Dendritic cell treated with granulocyte-macrophage colony-stimulating factor and Interleukin-4, amounts not matched to agents 40 ng/mL and 50 ng/mL, for 4 days (primary cell): ENCODE data around the gene GABARAP.

Source experiments
- H3K27ac Mint-ChIP-seq: one replicate; pipeline ENCODE4 v1.8.0; 2022; ENCODE audit warnings: mild to moderate bottlenecking, mixed read lengths
- H3K27me3 Mint-ChIP-seq: one replicate; pipeline ENCODE4 v1.8.0; 2022; ENCODE audit warnings: mild to moderate bottlenecking, mixed read lengths
- H3K36me3 Mint-ChIP-seq: one replicate; pipeline ENCODE4 v1.8.0; 2022; ENCODE audit warnings: low read depth, mixed read lengths
- H3K4me1 Mint-ChIP-seq: one replicate; pipeline ENCODE4 v1.8.0; 2022; ENCODE audit warnings: low read depth, mixed read lengths
- H3K4me3 Mint-ChIP-seq: one replicate; pipeline ENCODE4 v1.8.0; 2022; ENCODE audit warnings: mild to moderate bottlenecking, moderate library complexity, mixed read lengths
- H3K9me3 Mint-ChIP-seq: one replicate; pipeline ENCODE4 v1.8.0; 2022; ENCODE audit warnings: mixed read lengths
- intact Hi-C: fragments of 100-400 bp; cut with micrococcal nuclease; formaldehyde crosslinking; loops from one replicate; pipeline ENCODE4 v1.15.0; 2022

Gene GABARAP

DNA sequence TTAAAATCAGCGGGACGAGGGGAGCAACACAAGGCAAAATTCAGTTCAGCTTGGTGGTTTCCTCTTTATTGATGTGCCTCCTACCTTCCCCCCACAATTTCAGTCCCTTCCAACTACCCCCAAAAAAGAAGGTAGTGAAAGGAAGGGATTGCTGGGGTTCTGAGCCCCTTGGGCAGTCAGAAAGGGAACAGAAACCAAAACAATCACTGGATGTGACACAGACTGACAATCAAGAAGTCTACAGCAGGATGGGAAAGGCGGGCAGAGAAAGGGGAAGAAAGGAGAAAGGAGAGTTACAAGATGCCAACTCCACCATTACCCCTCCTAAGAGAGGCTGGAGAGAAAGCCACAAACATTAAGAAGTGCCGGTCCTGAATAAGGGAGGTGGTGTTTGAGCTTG is 1.9 kb downstream of the GABARAP start:
- peaks cover 59% of the 10 kb centered on the region for H3K4me1 Mint-ChIP-seq
- H3K4me3 Mint-ChIP-seq: peak overlapping the region; percentile 98
- H3K36me3 Mint-ChIP-seq: peaks cover 96% of the 10 kb centered on the region
- peak overlapping the region; percentile 98 for H3K27ac Mint-ChIP-seq
- intact Hi-C loops: loop anchor here (5.0 kb wide), 1 partner anchor 42 kb away; the partner anchor contains the start of gene SLC2A4
- no peaks in the 10 kb centered on the region for H3K9me3 Mint-ChIP-seq
- H3K27me3 Mint-ChIP-seq: no peaks in the 10 kb centered on the region

- Mint-ChIP-seq H3K4me1 (peaks cover 63% of the 10 kb centered on the region), H3K36me3 (peaks cover 98% of the 10 kb centered on the region), H3K27me3 (no peaks in the 10 kb centered on the region), H3K9me3 (no peaks in the 10 kb centered on the region), H3K27ac (peak within 1 kb of the TSS; percentile 98), H3K4me3 (peak within 1 kb of the TSS; percentile 98)
- intact Hi-C loops: loop anchor here (5.0 kb wide), 1 partner anchor 43 kb away; the partner anchor contains the start of gene SLC2A4
These were observed 2.9 kb downstream of the GABARAP start, which contains the start of gene PHF23 for GRCh38 chr17:7239091-7240027. Gene PHF23 (minus strand): TSS chr17:7239457. CDS start chr17:7239279, 178 bp downstream.

DNA sequence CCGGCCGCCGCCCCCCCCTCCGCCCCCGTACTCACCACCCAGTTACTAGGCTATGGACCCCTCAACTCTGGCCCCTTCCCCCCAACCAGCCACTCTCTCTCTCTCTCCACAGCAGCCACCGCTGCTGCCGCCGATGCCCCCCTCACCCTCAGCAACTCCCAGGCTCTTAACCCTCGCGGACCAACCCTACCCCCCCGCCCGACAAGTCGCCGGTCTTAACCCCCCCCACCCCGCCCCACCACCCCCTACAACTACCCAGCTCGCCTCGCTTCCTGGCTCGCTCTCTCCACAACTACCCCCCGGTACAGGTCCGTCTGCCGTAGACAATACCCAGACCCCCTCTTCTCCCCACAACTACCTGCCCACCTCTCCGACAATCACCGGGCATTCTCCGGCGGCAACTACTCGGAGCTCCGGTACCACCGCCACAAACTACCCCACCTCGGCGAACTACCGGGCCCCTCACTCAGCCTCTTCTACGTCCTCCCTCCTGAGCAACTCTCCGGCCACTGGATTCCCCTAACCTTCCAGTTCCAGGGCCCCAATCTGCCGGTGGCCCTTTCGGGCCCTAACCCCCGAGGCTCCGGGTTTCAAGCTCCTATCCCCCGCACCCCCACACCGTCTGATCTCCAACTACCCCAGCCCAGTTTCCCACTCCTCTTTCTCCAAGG is 3.7 kb downstream of the GABARAP start:
- Mint-ChIP-seq H3K9me3 (no peaks in the 10 kb centered on the region), H3K4me3 (peak overlapping the region; percentile 98), H3K4me1 (peaks cover 60% of the 10 kb centered on the region), H3K36me3 (peaks cover 98% of the 10 kb centered on the region), H3K27me3 (no peaks in the 10 kb centered on the region), H3K27ac (peak overlapping the region; percentile 98)
- intact Hi-C loops: no loop called here

GRCh38 chr17:7237761-7238419 is 4.4 kb downstream of the GABARAP start:
- Mint-ChIP-seq H3K36me3 (peaks cover 91% of the 10 kb centered on the region), H3K27me3 (no peaks in the 10 kb centered on the region), H3K27ac (peak overlapping the region; percentile 98), H3K4me1 (peaks cover 61% of the 10 kb centered on the region), H3K9me3 (no peaks in the 10 kb centered on the region), H3K4me3 (peak overlapping the region; percentile 98)
- intact Hi-C loops: no loop called here

- peaks cover under 1% of the 10 kb centered on the region for H3K9me3 Mint-ChIP-seq
- peaks cover 87% of the 10 kb centered on the region for H3K36me3 Mint-ChIP-seq
- H3K4me1 Mint-ChIP-seq: peaks cover 67% of the 10 kb centered on the region
- intact Hi-C loops: no loop called here
- peak overlapping the region; percentile 98 for H3K27ac Mint-ChIP-seq
- no peaks in the 10 kb centered on the region for H3K27me3 Mint-ChIP-seq
- H3K4me3 Mint-ChIP-seq: peak overlapping the region; percentile 98
These were observed 4.9 kb downstream of the GABARAP start for GRCh38 chr17:7237266-7237760.

GRCh38 chr17:7236808-7237207 is 5.4 kb downstream of the GABARAP start:
- intact Hi-C loops: no loop called here
- Mint-ChIP-seq H3K4me1 (peaks cover 72% of the 10 kb centered on the region), H3K9me3 (peaks cover 6% of the 10 kb centered on the region), H3K27me3 (no peaks in the 10 kb centered on the region), H3K36me3 (peaks cover 87% of the 10 kb centered on the region), H3K4me3 (peak overlapping the region; percentile 98), H3K27ac (peak overlapping the region; percentile 98)

DNA sequence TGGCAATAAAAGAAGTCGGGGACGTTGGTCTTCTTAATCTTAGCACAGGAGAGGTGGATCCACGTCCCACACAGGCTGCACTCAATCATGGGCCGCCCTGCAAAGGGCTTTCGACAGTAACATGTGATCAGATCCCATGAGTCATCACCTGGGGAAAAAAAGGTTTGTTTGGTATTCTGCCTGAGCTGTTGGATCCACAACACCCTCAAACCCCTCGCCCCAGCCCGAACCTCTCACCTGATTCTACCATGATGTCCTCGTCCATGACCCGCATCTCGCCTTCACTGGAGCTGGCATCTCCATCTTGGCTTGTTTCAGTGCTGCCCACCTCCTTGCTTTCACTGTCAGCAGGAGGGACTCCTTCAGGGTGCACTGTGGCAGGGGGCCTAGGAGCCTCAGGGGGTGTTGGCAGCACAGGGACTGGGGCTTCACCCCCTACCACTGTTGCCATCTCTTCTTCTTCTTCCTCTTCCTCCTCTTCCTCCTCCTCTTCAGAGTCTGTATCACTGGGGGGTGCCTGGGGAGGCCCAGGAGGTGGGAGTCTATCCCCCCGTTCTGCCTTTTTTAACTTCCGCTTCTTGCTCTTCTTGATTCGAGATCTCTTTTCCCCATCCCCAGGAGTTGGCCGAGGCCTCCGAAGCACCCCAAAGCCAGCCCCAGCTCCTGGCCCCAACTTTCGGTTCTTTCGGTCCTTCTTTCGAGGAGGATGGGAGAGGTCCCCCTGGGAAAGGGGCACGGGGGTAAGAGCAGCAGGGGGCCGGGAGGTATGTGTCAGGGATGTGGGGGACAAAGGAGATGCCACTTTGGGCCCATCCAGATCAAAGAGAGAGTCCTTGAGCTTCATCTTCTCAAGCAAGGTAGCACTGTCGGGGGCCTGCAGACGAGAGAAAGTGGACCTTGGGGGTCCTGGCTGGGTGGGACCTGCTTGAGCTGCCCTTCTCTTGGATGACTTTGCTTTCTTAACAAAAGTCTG is 6.3 kb downstream of the GABARAP start:
- Mint-ChIP-seq H3K4me1 (peaks cover 74% of the 10 kb centered on the region), H3K36me3 (peaks cover 81% of the 10 kb centered on the region), H3K4me3 (peak overlapping the region; percentile 32)

GRCh38 chr17:7234083-7234951 is 7.9 kb downstream of the GABARAP start, which contains the start of gene DVL2:
Gene DVL2 (minus strand): TSS chr17:7234517. CDS start chr17:7234262, 255 bp downstream.
- intact Hi-C loops: loop anchor here (2.0 kb wide), 1 partner anchor 16 kb away; the partner anchor contains the start of genes ACADVL and DLG4
- Mint-ChIP-seq H3K4me1 (peaks cover 70% of the 10 kb centered on the region), H3K36me3 (peaks cover 83% of the 10 kb centered on the region), H3K9me3 (peaks cover 7% of the 10 kb centered on the region), H3K27ac (peak within 1 kb of the TSS; percentile 98), H3K4me3 (peak within 1 kb of the TSS; percentile 94), H3K27me3 (no peaks in the 10 kb centered on the region)

More for the DNA sequence above, 6.3 kb downstream of the GABARAP start:
- peaks cover 7% of the 10 kb centered on the region for H3K9me3 Mint-ChIP-seq
- H3K27me3 Mint-ChIP-seq: no peaks in the 10 kb centered on the region
- peak overlapping the region; percentile 98 for H3K27ac Mint-ChIP-seq
- intact Hi-C loops: loop anchor here (2.0 kb wide), 1 partner anchor 17 kb away; the partner anchor contains the start of genes ACADVL and DLG4

GRCh38 chr17:7233701-7234082 is 8.6 kb downstream of the GABARAP start:
- peaks cover 7% of the 10 kb centered on the region for H3K9me3 Mint-ChIP-seq
- peaks cover 70% of the 10 kb centered on the region for H3K4me1 Mint-ChIP-seq
- peak overlapping the region; percentile 98 for H3K27ac Mint-ChIP-seq
- peak overlapping the region; percentile 94 for H3K4me3 Mint-ChIP-seq
- intact Hi-C loops: loop anchor here (2.0 kb wide), 1 partner anchor 15 kb away; the partner anchor contains the start of genes ACADVL and DLG4
- H3K36me3 Mint-ChIP-seq: peaks cover 83% of the 10 kb centered on the region
- H3K27me3 Mint-ChIP-seq: no peaks in the 10 kb centered on the region

- H3K4me1 Mint-ChIP-seq: peaks cover 64% of the 10 kb centered on the region
- H3K36me3 Mint-ChIP-seq: peaks cover 83% of the 10 kb centered on the region
- intact Hi-C loops: no loop called here
These were observed 10.1 kb downstream of the GABARAP start for GRCh38 chr17:7232114-7232513.

DNA sequence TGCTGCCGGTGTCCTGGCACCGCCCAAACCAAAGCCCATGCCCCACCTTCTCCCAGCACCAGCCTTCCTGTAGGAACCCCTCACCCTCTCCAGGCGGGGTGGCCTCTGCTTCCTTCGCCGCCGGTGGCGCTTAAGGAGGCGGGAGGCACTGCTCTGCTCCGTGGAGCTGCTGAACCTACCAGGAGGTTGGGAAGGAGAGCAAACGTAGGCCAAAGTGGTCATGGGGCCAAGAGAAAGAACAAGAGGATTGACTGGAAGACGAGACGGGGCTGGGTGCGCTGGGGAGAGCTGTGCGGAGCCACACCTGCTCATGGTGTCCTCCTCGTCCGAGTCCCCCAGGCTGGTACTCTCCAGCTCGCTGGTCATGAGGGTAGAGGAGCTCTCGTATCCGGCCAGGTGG is 12.7 kb downstream of the GABARAP start:
- Mint-ChIP-seq H3K9me3 (peaks cover 7% of the 10 kb centered on the region), H3K4me1 (peaks cover 38% of the 10 kb centered on the region), H3K36me3 (peaks cover 83% of the 10 kb centered on the region), H3K4me3 (no peak overlapping the region), H3K27me3 (no peaks in the 10 kb centered on the region), H3K27ac (no peak overlapping the region)
- intact Hi-C loops: no loop called here

More at GRCh38 chr17:7232114-7232513, 10.1 kb downstream of the GABARAP start:
- Mint-ChIP-seq H3K27me3 (no peaks in the 10 kb centered on the region), H3K9me3 (peaks cover 7% of the 10 kb centered on the region), H3K27ac (no peak overlapping the region), H3K4me3 (no peak overlapping the region)

DNA sequence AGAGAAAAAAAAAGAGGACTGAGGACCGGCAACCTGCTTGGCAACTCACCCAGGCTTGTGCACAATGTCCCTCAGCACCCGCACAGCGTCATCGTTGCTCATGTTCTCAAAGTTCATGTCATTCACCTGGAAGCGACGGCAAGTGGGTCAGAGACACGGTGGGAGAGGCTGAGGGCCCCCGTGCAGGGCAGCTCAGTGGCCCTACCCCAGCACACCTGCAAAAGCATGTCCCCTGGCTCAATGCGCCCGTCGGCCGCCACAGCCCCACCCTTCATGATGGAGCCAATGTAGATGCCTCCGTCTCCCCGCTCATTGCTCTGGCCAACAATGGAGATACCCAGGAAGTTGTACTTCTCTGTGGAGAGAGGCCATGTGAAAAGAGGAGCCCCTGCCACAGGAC is 13.3 kb downstream of the GABARAP start:
- Mint-ChIP-seq H3K27ac (no peak overlapping the region), H3K4me1 (peaks cover 36% of the 10 kb centered on the region), H3K4me3 (no peak overlapping the region), H3K27me3 (no peaks in the 10 kb centered on the region), H3K9me3 (peaks cover 7% of the 10 kb centered on the region), H3K36me3 (peaks cover 83% of the 10 kb centered on the region)
- intact Hi-C loops: no loop called here
